HG02981 (cell line): Measurements from ENCODE around the gene SIVA1.
"Not testable (repeated sequence)": the region's sequence is repeated elsewhere in the genome, so short reads cannot be mapped to it uniquely, and the experiment has no call there.

Source experiments
- ATAC-seq: cut with Tn5 transposase; IDR thresholded peaks from one replicate; pipeline ENCODE4 v1.9.1; 2021; ENCODE audit warnings: mild to moderate bottlenecking, moderate library complexity; ENCODE audit not compliant: unreplicated experiment

Gene SIVA1

DNA sequence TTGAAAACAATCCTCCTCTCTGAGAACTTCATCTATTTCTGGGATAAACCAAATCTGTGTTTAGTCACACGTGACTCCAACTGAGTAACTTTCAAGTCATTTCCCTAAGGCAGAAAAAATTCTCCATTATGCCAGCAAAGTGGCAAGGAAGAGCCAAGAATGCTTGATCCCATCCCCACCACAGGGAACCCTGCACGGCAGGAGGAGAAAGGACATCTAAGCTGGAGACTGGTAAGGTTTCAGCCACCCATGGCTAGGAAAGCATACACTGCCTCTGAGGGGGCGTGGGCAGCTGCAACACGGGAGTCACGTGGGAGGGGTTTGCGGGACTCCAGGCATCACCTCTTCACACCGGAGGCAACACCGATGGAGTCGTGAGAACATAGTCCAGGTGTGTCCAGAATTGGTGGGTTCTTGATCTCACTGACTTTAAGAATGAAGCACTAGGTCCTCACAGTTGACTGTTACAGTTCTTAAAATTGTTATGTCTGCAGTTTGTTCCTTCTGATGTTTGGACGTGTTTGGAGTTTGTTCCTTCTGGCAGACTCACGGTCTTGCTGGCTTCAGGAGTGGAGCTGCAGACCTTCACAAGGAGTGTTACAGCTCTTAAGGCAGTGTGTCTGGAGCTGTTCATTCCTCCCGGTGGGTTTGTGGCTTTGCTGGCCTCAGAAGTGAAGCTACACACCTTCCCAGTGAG is 2.7 kb upstream of the SIVA1 start:
- ATAC-seq, result no peak

DNA sequence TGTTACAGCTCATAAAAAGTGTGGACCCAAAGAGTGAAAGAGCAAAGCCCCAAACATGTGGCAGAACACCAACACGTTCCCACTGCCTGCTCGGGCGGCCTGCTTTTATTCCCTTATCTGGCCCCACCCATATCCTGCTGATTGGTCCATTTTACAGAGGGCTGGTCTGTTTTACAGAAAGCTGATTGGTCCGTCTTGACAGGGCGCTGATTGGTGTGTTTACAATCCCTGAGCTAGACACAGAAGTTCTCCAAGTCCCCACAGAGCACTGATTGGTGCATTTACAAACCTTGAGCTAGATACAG is 2.2 kb upstream of the SIVA1 start:
- ATAC-seq, result not testable (repeated sequence)

GRCh38 chr14:104751539-104752422 is 1.2 kb upstream of the SIVA1 start:
- no peak for ATAC-seq

DNA sequence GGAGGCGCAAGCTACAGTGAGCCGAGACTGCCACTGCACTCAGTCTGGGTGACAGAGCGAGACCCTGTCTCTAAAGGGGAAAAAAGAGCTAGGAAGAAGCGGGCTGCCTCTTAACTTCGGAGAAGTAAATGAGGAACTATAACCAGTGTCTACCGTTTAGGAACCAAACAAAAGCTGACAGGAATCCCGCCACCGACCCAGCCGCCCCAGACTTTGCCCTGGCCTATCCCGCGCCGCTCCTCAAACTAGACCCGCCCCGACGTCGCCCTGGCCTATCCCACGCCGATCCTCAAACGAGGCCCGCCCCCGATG is 568 bp upstream of the SIVA1 start:
- ATAC-seq, result no peak

DNA sequence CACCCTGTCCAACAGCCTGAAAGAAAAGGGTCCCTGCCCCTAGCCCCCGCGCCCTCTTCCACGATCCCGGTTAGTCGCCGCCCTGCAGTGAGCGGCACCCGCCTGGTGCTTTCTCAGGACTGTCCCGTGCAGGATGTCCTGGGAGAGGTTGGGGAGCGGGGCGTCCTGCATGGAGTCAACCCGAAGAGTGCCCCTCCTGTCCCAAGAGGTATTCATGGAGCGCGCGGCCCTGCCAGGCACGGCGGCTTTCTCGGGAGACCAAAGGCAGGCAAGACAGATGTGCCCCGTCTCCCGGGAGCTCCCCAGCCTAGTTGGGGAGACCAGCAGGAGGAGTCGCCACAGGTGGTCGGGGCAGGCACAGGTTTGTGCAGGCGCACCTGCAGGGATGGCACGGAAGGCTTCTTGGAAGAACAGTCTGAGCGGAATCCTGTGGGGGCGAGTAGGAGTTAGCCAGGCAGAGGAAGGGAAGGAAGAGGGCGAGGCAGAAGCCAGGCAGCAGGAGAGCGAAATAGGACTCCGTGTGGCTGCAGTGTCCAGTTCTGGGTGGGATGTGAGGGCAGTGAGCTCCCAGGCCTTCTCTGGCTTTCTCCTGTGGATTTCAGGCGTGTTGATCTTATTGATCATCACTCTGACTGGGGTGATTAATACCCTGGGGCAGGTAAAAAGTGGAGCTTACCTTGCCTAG is 723 bp downstream of the SIVA1 start:
- ATAC-seq, result no peak

- ATAC-seq, result no peak
Observed at GRCh38 chr14:104754213-104754851, 1.4 kb downstream of the SIVA1 start.

DNA sequence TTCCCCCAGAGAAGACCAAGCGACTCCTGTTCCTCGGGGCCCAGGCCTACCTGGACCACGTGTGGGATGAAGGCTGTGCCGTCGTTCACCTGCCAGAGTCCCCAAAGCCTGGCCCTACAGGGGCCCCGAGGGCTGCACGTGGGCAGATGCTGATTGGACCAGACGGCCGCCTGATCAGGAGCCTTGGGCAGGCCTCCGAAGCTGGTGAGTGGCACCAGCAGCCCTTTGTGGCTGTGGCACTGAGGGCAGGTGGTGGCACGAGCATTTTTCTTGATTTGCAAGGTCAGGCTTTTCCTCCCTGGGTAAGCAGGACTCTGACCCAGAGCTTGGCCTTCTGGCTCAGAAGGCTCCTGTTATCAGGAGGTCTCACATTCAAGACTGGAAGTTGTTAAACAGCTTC is 2.7 kb downstream of the SIVA1 start:
- no peak for ATAC-seq

DNA sequence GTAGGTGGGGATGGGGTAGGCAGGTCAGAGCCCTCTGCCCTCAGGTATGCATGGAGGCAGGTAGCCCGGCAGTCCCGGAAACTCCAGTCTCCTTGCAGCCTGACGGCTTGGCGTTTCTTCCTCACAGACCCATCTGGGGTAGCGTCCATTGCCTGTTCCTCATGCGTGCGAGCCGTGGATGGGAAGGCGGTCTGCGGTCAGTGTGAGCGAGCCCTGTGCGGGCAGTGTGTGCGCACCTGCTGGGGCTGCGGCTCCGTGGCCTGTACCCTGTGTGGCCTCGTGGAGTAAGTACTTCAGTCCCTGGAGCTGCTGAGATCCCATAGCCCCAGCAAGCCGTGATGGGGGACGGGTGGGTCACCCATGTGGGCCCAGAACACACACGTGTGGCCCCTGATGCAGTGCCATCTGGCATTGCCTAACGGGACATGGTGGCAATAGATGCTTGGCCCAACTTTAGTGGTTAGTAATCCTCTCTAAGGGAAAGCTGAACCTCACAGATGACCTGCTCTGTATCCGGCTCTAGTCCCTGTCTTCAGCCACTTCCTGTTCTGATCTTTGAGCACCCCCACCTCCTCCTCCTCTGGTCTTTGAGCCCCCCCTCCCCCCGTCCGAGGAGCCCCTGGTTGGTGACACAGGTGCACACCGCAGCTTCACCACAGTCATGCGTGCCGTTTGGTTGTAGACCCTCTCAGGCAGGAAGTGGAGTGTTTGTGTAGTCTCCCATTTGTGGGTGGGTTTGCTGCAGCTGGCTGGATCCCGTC is 3.7 kb downstream of the SIVA1 start:
- ATAC-seq, result no peak

- ATAC-seq, result no peak
Observed at GRCh38 chr14:104757238-104757585, 4.3 kb downstream of the SIVA1 start.

- ATAC-seq, result no peak
Observed at GRCh38 chr14:104757681-104758392, 4.9 kb downstream of the SIVA1 start.

DNA sequence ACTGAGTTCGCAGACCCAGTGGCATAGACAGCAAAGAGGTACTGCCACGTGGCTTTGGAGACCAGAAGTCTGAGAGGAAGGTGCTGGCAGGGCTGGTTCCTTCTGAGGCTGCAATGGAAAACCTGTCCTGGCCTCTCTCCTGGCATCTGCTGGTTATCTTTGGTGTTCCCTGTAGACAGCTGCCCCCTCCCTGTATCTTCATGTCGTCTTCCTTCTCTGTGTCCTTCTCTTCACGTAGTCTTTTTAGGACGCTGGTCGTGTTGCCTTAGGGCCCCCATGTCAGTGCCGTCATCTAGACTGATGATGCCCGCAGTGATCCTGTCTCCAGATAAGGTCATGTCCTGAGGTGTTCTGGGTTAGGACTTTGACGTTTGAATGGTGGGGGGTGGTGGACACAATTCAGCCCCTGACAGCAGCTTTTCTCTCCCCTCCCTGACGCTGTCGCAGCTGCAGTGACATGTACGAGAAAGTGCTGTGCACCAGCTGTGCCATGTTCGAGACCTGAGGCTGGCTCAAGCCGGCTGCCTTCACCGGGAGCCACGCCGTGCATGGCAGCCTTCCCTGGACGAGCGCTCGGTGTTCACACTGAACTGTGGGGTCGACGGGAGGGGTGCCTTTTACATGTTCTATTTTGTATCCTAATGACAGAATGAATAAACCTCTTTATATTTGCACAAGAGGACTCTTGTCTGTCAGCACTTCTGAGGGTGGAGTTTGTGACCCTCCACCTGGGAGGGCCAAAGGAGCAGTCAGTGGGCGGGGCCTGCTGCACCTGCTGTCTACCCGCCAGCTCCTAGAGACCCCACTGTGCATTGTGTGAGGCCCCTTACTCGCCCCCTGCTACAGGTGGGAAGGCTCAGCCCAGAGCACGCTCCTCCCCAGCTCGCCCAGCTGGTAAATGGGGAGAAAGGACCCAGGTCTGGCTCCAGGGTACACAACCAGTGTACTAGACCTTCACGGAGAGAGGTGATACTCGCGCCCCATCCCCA is 6.3 kb downstream of the SIVA1 start:
- no peak for ATAC-seq

DNA sequence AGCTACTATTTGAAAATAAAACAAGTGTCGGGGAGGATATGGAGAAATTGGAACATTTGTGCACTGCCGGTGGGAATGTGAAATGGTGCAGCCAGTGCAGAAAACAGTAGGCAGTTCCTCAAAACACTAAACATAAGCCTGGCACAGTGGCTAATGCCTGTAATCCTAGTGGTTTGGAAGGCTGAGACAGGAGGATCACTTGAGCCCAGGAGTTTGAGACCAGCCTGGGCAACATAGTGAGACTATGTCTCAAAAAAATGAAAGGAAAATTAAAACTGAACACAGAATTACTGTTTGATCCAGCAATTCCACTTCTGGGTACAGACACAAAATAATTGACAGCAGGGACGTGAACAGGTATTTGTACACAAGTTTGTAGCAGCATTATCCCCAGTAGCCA is 12.6 kb downstream of the SIVA1 start:
- ATAC-seq, result no peak

GRCh38 chr14:104766256-104766862 is 13.4 kb downstream of the SIVA1 start:
- ATAC-seq, result no peak

- ATAC-seq, result no peak
Observed at GRCh38 chr14:104766863-104767633, 14.1 kb downstream of the SIVA1 start.

- no peak for ATAC-seq
Observed at GRCh38 chr14:104767634-104767918, 14.6 kb downstream of the SIVA1 start.

GRCh38 chr14:104768437-104769323 is 15.7 kb downstream of the SIVA1 start:
- ATAC-seq, result peak; percentile 75
